ENCODE measurements around the gene THBD.
A peak's percentile ranks its signal among the peaks of the same experiment; 100 is the strongest.
"Not testable (repeated sequence)": the region's sequence is repeated elsewhere in the genome, so short reads cannot be mapped to it uniquely, and the experiment has no call there.

- not testable (repeated sequence) for TF ChIP-seq CTCF, POLR2A (IDR thresholded peaks at IDR 0.05)
- TF ChIP-seq EP300 (IDR thresholded peaks at IDR 0.05) = peak in 1 of 2 donors; percentile 27
Observed at GRCh38 chr20:23025503-23025902, 24.0 kb downstream of the THBD start.
